Erythroblast (primary cell): ENCODE measurements around the gene COL25A1.

Source experiments
- DNase-seq, 2 experiments: peaks; one replicate each; lab custom pipeline; 2025; lab: John Stamatoyannopoulos, UW
- GATA1 ChIP-seq: IDR thresholded peaks from 2 replicates; pipeline ENCODE4 v1.6.1; 2011; ENCODE audit warnings: low read depth, mild to moderate bottlenecking, control low read depth, low read length, moderate library complexity
- POLR2A ChIP-seq: IDR thresholded peaks from 2 replicates; pipeline ENCODE4 v1.6.1; 2011; ENCODE audit warnings: mild to moderate bottlenecking, low read length

COL25A1 gene

GRCh38 chr4:108829966-108830492 is 472.4 kb downstream of the COL25A1 start:
- no peak for DNase-seq
- TF ChIP-seq POLR2A = no peak

DNA sequence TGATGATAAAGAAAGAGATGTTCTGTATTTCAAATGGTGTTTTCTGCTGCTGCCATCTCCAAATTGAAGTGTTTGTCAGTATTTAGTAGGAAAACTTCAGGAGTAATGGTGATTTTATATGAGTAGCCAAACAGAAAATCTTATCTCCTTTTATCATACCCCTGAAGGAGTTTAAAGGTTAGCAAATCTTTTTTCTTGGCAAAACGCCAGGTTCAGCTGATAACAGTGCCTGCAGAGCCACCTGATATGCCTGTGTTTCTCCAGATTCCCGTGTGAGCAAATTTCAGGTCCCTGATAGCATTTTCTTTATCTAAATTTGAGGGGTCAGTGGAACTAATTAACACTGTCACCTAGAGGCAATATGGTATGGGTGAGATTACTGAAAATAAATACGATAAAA is 473.8 kb downstream of the COL25A1 start:
- TF ChIP-seq GATA1 = no peak
- TF ChIP-seq POLR2A = no peak
- peak; percentile 2 to 23 for DNase-seq

DNA sequence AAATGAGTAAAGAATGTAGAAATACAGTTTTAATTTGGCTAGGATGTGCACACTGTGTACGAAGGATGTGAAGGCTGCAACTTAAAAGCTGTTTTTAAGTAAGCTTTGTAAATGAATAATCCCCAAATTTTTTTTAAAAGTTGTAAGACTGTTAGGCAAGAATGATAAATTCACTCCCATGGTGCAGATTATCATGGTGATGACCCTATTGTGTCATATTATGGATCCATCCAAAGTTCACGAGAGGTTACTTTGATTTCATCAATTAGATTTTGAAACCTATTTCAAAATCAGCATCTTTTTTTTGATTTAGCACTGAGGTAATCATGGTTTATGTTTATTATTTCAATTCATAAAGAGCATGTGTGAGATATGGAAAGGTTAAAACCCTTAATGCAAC is 476.7 kb downstream of the COL25A1 start:
- TF ChIP-seq GATA1 = no peak
- TF ChIP-seq POLR2A = no peak
- DNase-seq = no peak

DNA sequence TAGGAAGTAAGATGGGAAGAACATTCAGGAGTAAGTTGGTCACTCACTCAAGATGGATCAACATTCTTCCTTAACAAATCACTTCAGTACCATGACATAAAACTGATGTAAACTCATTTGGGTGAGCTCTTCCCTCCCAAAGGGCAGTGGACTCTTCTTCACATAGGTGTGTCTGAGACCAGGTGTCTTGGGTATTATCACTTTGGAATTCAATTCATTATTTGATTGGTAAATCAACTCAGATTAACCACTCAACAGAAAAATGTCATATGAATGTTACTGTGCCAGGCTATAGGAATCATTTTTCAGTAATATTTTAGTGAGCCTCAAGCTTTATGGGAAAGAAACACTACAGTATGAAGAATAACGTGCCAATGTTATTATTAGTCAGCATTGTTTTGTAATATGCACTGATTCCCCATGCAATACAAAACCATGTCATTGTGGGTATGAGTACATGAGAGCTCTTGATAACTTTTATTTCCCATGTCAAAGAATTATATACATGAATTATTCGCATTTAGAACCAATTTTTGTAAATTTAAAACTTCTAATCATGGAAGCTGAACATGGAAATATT is 481.0 kb downstream of the COL25A1 start:
- TF ChIP-seq POLR2A (no peak), GATA1 (no peak)
- no peak for DNase-seq

- DNase-seq = no peak
- TF ChIP-seq POLR2A (no peak), GATA1 (no peak)
These were observed 481.7 kb downstream of the COL25A1 start for GRCh38 chr4:108820492-108821350.

GRCh38 chr4:108814326-108814725 is 488.1 kb downstream of the COL25A1 start:
- DNase-seq = no peak
- TF ChIP-seq POLR2A = no peak
- no peak for TF ChIP-seq GATA1

DNA sequence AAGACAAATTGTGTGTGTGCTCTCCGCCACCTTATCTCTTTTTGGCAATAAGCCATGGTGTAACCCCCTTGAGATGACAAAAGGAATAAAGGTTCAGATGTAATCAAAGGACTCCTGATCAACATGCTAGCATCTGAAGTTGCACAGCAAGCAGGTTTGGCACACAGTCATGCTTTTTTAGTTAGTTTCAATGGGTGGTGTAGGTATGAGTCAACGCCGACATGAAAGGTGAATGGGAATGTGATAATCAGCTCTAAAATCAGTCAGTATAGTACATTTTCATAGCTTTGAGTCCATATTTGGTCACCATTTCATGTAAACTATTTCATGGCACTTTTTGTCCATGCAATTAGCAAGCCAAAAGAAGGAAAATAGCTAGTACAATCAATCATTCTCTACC is 489.2 kb downstream of the COL25A1 start:
- no peak for DNase-seq
- TF ChIP-seq POLR2A = no peak
- no peak for TF ChIP-seq GATA1

DNA sequence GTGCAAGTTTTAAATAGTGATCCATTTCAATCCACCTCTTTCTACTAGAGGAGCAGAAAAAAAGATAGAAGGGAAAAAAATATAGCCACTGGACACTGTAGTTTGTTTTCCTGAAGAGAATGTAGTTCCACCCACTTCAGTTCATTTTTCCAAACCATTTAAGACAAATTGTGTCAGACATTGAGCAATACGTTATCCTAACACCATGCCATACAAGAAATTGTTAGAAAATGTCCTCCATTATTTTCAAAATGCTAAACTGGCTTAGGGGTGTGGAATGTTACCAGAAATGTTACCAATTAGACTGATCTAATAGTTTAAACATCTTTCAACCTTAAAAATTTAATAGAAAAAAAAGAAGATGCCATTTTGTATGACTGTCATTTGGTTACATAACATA is 491.0 kb downstream of the COL25A1 start:
- no peak for TF ChIP-seq POLR2A
- no peak for TF ChIP-seq GATA1
- no peak for DNase-seq

- TF ChIP-seq GATA1 = no peak
- TF ChIP-seq POLR2A = no peak
- DNase-seq = no peak
These were observed 492.4 kb downstream of the COL25A1 start for GRCh38 chr4:108810087-108810486.

GRCh38 chr4:108804648-108805273 is 497.7 kb downstream of the COL25A1 start:
- no peak for TF ChIP-seq GATA1
- no peak for TF ChIP-seq POLR2A
- no peak for DNase-seq

DNA sequence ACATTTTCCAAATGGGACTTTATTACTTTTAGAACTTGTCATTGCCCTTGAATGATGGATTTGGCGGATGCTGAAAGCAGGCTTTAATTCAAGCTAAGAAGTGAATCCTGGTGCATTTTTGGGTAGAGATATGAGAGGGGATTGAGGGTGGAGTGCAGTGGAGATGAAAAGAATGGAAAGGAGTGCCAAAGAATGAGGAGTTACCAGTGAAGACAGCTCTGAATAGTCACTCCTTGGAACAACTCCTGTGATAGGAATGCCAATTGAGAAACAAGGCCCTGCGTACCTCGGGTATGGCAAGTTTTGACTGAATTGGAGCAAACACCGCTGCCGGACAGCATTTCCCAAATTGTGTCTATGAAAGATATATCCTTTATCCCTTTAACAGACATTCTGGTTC is 503.2 kb downstream of the COL25A1 start:
- TF ChIP-seq POLR2A (no peak), GATA1 (no peak)
- no peak for DNase-seq

DNA sequence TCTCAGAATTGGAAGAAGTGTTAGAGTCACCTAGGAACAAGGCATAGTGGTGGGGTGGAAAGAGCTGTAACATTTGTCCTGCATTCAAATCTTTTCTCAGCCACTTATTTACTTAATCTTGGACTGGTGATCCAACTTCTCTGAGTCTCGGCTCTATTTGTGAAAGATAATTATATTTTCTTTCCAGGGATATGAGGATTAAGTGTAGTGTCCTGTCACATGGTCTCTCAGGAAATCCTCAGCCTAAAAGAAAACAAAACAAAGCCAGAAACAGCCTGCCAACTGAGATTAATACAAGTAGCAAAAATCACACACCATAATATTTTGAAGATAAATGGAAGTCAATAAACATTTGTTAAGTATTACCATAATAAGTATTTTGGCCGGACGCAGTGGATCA is 506.3 kb downstream of the COL25A1 start:
- TF ChIP-seq POLR2A = no peak
- no peak for TF ChIP-seq GATA1
- DNase-seq = no peak

GRCh38 chr4:108795733-108796132 is 506.7 kb downstream of the COL25A1 start:
- no peak for TF ChIP-seq POLR2A
- no peak for TF ChIP-seq GATA1
- no peak for DNase-seq

GRCh38 chr4:108794136-108794535 is 508.3 kb downstream of the COL25A1 start:
- TF ChIP-seq GATA1 (no peak), POLR2A (no peak)
- no peak for DNase-seq

- no peak for DNase-seq
These were observed 509.0 kb downstream of the COL25A1 start for GRCh38 chr4:108793415-108793814.

More at GRCh38 chr4:108793415-108793814, 509.0 kb downstream of the COL25A1 start:
- TF ChIP-seq GATA1 = no peak
